GM18873 (cell line): Measurements from ENCODE around the gene FOXA3.
A peak's percentile ranks its signal among the peaks of the same experiment; 100 is the strongest.

Source experiments
- ATAC-seq: cut with Tn5 transposase; IDR thresholded peaks from one replicate; pipeline ENCODE4 v1.9.1; 2021; ENCODE audit warnings: mild to moderate bottlenecking, moderate library complexity, moderate number of reproducible peaks; ENCODE audit not compliant: unreplicated experiment, low FRiP score

FOXA3 gene

DNA sequence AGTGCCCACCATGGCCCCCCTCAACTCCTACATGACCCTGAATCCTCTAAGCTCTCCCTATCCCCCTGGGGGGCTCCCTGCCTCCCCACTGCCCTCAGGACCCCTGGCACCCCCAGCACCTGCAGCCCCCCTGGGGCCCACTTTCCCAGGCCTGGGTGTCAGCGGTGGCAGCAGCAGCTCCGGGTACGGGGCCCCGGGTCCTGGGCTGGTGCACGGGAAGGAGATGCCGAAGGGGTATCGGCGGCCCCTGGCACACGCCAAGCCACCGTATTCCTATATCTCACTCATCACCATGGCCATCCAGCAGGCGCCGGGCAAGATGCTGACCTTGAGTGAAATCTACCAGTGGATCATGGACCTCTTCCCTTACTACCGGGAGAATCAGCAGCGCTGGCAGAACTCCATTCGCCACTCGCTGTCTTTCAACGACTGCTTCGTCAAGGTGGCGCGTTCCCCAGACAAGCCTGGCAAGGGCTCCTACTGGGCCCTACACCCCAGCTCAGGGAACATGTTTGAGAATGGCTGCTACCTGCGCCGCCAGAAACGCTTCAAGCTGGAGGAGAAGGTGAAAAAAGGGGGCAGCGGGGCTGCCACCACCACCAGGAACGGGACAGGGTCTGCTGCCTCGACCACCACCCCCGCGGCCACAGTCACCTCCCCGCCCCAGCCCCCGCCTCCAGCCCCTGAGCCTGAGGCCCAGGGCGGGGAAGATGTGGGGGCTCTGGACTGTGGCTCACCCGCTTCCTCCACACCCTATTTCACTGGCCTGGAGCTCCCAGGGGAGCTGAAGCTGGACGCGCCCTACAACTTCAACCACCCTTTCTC lies 8.2 kb downstream of the FOXA3 start:
- no peak for ATAC-seq

DNA sequence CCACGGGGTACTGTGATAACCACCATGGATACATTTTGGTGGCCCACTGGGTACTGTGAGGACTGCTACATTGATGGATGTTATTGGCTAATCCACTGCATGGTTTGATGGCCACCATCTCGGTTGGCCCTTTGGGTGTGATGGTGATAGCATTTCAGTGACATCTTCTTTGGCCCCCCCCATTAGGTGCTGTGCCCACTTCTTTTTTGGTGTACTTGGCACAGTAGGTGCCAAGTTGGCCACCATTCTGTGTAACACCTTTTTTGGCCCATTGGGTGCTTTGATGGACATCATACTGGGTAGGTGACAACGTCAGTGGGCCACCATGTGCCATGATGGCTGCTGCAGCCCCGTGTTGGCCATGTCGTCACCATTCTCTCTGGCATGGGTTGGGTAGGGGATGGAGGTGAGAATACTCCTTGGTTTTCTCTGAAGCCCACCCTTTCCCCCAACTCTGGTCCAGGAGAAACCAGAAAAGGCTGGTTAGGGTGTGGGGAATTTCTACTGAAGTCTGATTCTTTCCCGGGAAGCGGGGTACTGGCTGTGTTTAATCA lies 9.2 kb downstream of the FOXA3 start:
- ATAC-seq = no peak

DNA sequence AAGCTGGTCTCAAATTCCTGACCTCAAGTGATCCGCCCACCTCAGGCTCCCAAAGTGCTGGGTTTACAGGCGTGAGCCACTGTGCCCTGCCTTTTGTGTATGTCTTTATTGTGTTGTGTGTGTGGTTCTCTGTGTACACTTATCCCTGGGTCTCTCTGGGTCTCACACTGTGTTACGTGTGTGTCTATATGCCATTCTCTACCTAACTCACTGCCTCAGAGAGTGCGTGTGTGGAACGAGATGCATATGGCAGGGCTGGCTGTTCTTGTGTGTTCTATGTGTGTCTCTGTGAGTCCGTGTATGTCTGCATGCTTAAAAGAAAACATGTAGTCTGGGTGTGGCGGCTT lies 10.5 kb downstream of the FOXA3 start:
- no peak for ATAC-seq

DNA sequence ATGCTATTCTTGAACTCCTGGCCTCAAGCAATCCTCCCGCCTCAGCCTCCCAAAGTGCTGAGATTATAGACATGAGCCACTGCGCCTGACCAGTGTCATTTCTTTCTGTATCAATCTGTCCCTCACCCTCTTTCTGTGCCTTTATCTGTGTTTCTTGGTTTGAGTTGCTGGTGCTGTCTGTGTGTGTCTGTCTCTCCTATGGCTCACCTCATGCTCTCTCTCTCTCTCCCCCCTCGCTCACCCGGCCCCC lies 12.0 kb downstream of the FOXA3 start:
- no peak for ATAC-seq

DNA sequence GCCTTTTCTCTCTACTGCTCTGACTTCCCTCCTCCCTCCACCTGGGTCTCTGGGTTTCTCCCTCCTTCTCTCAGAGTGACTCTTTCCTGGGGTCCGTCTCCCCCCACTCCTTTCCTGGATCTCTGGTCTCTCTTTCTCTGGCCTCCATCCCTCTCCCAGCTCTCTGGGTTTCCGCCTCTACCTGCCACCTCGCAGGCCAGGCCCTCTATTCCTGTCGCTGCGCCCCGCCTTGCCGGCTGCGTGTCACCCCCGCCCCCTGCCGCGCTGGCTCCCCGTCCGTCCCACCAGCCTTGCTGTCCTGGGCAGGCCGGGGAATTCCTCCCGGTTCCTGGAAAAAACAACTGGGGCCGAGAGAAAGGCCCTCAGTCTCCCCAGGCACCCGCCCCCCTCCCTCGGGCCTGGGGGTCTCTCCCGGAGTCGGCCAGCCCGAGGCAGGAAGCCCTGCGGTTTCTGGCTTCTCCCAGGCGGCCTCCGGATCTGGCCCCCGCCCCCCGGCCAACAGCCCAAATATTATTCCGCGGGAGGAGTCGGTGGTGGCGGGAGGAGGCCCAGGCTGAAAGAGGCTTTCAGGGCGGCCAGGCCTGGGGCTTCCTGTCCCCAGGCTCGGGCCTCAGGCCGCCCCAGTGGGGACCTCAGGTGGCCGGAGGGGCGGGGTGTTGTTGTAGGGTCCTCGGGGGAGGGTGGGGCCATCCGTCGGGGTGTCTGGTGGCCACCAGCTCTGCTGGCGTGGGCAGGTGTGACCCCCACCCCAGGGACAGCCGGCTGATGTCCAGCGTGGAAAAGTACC lies 12.5 kb downstream of the FOXA3 start:
- ATAC-seq = no peak

DNA sequence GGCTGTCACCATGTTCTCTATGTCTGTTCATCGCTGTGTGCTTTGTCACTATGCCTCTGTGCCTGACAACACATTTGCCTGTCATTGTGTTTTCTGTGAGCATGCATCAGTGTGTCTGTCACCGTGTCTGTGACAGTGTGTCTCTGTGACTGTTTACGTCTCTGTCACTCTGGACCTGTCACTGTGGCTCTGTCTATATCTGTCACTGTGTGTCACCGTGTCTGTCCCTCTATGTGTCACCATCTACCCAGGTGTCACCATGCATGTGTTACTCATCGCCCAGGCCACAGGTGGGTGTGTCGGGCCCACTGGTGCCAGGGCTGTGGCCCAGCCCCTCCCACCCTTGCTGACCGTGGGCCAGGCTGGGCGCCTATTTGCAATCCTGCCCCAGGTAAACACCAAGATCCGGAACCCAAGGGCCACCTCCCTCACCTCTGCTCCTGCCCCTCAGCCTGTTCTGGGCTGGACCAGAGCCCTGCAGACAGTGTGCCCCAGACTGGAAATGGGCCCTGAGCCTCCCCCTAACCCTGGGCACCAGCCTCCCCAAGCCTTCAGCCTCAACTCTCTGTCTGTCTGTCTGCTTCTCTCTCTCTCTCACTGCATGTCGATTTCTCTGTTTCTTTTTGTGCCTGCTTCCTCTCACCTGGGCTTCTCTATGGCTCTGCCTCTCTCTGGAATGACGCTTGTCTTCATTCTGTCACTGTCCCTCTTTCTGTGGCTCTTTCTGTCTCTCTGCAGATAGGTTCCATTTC lies 14.1 kb downstream of the FOXA3 start:
- no peak for ATAC-seq

DNA sequence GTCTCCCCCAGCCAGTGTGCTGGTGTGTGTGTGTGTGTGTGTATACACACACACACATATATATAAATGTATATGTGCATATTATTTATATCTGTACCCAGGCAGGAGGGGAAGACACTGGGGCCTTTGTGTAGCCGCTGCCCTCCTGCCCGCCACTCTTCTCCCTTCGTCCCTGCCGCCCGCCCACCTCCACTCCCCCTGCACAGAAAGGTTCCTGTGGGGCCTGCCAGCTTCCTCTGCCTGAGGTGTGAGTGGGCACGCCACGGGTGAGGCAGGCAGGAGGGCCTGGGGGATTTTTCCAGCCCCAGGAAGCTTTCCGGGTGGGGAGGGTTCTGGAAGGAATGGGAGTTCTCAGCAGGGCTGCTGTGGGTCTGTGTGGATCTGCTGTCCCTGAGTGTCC lies 14.9 kb downstream of the FOXA3 start:
- no peak for ATAC-seq

DNA sequence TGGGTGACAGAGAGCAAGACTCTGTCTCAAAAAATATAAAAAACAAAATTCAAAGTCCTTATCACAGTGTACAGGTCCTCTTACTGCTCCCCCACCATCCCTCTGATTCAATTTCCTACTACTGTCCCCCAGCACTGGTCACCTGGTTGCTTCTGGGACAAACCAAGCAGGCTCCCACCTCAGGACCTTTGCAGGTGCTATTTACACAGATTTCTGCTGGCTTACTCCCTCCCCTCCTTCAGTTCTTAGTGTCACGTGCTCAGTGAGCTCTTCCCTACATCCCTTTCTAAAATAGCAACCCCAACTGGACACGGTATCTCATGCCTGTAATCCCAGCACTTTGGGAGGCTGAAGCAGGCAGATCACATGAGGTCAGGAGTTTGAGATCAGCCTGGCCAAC lies 15.8 kb downstream of the FOXA3 start:
- no peak for ATAC-seq

DNA sequence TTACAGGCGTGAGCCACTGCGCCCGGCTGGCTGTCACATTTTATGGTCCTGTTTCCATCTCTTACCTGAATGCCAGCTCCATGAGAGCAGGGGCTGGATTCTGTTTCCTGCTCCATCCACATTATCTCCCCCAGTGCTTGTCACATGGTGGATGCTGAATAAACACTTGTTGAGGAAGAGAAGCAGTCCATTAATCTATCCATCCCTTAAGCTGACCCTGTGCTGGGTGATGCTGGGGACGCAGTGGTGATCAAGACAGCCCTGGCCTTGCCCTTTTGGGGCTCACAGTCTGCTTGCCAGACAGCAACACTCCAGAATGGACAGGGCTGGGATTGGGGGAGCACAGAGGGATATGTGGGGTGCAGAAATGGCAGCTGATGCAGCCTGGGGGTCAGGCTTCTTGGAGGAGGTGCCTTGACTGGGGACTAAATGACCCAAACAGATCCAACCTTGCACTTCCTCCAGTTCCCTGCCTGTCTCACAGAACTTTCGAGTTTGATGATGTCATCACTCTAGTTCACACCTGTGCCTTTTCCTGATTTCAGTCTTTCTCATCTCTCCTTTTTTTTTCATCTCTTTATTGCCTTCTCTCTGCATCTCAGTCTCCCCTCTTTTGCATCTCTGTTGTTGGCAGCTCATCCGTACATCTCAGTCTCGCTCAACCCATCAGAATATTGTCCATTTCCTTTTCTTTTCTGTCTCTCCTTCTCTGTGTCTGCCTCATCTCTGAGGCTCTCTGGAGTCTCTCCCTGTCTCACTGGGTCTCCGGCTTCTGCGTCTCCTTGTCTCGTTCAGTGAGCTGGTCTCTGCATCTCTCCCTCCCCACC lies 17.2 kb downstream of the FOXA3 start:
- no peak for ATAC-seq

DNA sequence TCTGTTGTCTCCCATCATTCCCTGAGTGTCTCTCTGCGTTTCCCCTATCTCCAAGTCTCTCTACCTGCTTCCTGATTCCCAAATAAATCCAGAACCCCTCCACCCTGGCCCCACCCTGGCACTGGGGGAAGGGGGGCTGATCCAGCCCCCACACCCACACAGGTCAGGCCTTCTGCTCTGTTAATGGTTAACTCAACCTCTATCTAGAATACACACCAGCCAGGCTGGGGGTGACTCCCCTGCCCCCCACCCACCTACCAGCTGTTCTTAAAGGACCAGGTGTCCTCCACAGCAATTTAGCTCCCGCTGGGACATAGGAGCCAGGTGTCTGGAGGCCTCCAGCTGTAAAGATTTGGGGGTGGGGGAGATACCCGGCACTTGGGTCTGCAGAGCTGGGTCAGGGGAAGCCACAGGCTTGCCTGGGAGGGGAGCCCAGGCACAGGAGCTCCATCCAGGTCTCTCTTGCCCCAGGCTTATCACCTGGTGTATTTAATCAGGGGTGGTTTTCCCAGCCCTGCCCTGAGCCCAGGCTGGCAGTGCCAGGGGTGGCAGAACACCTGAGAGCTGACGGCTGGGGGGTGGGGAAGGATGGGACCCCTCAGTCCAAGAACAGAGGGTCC lies 17.9 kb downstream of the FOXA3 start:
- ATAC-seq = no peak

DNA sequence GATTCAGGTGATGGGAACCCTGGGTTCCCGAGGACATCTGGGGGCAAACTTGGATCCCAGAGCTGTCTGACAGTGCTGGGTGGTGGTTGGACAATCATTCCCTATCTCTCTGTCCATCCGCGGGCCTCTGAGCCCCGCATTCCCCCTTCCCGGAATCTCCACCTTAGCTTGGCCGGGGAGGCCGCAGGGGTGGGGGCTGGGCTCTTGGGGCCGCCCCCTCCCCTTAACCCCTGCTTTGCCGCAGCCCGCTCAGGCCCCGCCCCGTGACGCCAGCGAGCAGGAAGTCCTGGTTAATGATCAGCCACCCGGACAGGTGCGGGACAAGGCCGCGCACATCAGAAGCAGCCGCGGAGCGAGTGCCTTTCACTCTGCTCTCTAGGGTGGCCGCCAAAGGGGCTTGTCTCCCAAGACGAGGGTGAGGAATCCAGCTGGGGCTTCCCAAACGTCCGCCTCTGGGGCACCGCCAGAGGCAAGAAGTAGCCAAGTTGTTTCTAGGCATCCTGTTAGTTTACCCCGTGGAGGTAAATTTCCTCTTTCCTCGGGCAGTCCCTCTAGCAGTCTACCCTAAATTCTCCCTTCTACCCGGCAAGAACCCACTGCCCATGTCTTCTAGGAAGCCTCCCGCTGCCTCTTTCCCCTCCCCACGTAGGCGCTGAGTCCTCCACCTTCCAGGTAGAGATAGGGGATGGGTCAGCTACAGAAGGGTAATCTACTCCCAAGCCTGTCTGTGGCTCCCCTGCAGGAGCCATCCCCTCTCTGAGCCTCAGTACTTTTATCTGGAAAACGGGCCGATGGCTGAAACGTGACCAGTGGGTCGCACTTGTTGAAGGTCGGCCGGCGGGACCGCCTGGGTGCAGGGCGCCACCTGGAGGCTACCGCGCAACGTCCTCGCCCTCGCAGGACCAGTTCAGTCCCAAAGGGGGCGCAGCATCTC lies 18.8 kb downstream of the FOXA3 start:
- ATAC-seq = no peak

DNA sequence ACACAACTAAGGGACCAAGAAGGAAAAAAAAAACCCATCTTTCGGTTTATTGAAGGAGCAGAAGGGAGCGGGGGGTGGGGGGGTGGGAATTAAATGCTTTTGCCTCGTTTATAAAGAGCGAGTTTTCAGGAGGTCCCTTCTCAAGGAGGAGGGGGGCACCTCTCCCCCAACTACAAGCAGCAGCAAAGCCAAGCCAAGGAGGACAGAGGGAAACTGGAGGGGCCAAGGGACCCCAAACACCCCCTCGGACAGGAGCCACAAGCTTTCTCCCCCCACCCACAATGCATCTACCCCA lies 19.4 kb downstream of the FOXA3 start:
- ATAC-seq = no peak

DNA sequence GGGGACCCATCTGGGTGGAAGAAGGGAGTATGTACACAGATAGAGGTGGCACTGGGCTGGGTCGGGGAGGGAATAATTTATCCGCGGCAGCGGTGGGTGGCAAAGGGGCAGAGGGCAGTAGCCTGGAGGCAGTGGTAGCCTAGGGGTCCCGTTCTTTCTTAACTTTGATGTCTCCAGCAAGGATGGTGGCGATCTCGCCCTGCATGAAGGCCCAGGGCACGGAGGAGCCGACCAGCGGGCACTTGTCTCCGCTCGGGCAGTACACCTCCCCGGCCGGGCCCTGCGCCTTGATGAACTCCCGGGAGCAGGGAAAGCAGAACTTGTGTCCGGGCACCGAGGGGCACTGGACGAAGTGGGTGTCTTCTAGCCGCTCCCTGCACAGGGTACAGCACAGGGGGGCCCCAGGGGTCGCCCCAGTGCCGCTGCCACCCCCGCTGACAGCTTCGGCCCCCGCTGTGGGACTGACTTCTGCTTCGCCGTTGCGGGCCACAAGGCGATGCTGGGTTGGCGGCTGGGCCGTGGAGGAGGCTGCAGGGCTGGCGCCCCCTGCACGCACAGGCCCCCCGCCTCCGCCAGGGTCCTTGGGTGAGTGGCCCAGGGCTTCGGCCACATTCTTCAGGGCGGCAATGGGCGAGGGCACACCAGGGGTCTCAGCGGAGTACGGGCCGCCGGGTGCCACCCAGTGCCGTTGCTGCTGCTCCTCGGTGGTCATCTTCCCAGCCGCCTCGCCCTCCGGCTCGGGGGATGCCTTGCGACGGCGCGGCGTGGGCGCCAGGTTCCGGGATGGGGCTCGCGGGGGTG lies 20.0 kb downstream of the FOXA3 start:
- no peak for ATAC-seq

DNA sequence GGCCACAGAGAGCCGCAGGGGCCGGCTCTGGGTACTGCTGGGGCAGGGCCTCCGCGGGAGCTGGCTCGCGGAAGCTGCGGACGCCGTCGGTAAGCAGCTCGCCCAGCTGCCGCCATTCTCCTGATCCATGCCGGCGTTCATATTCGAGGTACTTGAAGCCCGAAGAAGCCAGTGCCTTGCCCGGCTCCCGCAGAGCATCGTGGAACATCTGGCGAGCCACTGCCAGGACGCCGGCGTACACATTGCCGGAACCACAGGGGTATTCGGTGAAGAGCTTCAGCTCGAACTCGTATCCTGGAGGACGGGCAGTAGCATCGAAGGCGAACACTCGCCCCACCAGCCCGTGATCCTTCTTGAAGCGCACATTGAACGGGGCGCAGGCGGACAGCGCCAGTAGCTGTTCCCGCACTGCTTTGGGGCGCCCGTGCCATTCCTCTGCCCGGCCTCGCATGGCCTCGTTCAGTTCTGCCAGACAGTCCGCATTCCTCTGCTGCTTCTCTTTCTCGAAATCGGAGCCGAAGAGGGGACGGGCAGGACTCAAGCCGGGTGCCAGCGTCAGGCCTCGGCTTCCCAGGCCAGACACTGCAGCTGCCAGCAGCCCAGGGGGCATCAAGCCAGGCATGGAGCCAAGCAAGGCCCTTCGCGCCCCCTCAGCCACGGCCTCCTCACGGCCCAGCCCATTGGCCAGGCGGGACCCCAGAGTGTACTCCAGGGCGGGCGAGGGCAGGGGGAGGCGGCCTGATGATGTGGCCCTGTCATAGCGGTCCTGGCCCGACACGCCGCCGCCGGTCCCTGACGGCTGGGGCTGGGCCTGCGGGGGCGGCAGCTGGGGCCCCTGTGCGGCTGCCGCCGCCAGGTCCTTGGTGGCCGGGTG lies 20.8 kb downstream of the FOXA3 start:
- no peak for ATAC-seq

DNA sequence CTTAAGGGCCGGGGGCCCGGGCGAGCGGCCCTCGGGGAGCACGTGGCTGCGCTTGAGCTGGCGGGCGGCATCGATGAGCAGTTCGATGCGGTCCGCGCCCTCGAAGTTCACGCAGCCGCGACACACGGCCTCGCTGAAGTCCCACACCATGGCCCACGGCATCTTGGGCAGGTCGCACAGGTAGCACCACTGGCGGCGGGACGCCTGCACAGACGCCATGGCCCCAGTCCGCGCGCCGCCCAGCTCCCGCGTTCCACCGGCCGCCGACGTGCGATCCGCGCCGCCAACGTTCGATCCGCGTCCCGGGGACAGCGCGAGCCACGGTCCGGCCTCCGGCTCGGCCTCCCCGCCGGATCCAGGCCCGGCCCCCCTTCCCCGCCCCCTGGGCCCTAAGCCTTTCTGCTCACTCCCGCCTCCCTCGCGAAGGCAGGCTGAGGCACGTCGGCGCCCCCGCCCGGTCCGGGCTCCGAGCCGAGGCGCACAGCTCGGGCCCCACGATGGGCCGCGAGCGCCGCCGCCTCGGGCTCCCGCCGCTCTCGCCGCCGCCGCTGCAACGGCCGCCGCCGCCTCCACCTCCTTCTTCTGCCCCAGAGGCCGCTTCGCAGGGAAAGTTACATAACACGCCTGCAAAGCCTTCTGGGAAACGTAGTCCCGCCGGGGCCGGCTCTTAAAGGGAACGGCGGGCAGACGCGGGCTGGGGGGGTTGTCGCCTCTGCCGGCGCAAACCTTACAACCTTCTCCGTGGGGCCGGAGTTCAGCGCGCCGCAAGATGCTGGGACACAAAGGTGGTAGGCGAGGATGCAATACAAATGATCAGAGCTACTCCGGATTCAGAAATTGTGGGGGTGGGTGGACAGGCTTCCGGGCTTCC lies 21.7 kb downstream of the FOXA3 start, which contains the start of gene IRF2BP1:
Gene IRF2BP1 (minus strand): TSS at position 586 of the 871 bp plus-strand sequence. CDS start 367 bp downstream, at position 219.
- ATAC-seq = peak; percentile 28
